Measurements from ENCODE around the gene CFAP44. TPM values are rescaled to one million over a fixed set of nuclear protein-coding genes. Genes with fewer than 3 reads are reported as not detected.
"Not testable (repeated sequence)": the region's sequence is repeated elsewhere in the genome, so short reads cannot be mapped to it uniquely, and the experiment has no call there.

Gene CFAP44
- total RNA-seq, result 10 to 100 TPM; 11.0 to 16.4 (median 12.9) TPM

- peak; percentile 64 to 86 for DNase-seq
- Histone ChIP-seq H3K27ac (no peak within 1 kb of the TSS), H3K4me1 (no peaks in the 10 kb centered on the region)
Observed at GRCh38 chr3:113441051-113441770, at the start of gene CFAP44. Gene CFAP44 (minus strand): TSS chr3:113441493. CDS start chr3:113433664, 7,829 bp downstream.

DNA sequence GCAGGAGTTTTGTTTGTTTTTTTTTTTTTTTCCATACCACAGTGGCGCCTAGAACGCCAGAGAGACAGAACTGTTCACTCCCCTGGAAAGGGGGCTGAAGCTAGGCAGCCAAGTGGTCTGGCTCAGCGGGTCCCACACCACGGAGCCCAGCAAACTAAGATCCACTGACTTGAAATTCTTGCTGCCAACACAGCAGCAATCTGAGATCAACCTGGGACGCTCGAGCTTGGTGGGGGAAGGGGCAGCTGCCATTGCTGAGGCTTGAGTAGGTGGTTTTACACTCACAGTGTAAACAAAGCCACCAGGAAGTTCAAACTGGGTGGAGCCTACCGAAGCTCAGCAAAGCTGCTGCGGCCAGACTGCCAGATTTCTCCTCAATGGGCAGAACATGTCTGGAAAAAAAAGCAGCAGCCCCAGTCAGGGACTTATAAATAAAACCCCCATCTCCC lies 43.9 kb upstream of the CFAP44 start:
- intact Hi-C loops (cut with DNase I; ENCODE audit: low total_unique reads), result no loop called here
- TF ChIP-seq CTCF (IDR thresholded peaks at IDR 0.05) (no peak), POLR2A (IDR thresholded peaks at IDR 0.05) (no peak)
- H3K36me3 ChIP-seq, result no peaks in the 10 kb centered on the region
- no peak for DNase-seq
- H3K9me3 ChIP-seq, result no peaks in the 10 kb centered on the region
- no peak overlapping the region for H3K4me3 ChIP-seq
- no peaks in the 10 kb centered on the region for H3K27me3 ChIP-seq
- no peaks in the 10 kb centered on the region for H3K4me1 ChIP-seq
- no peak overlapping the region for H3K27ac ChIP-seq

More at GRCh38 chr3:113441051-113441770, at the start of gene CFAP44:
- Histone ChIP-seq H3K4me3 (peak within 1 kb of the TSS; percentile 22 to 28), H3K9me3 (no peaks in the 10 kb centered on the region), H3K36me3 (no peaks in the 10 kb centered on the region), H3K27me3 (no peaks in the 10 kb centered on the region)
- intact Hi-C loops (cut with DNase I; ENCODE audit: low total_unique reads), result no loop called here
- TF ChIP-seq CTCF (IDR thresholded peaks at IDR 0.05) (no peak), POLR2A (IDR thresholded peaks at IDR 0.05) (no peak)

- intact Hi-C loops (cut with DNase I; ENCODE audit: low total_unique reads), result no loop called here
- H3K27ac ChIP-seq, result no peak overlapping the region
- no peaks in the 10 kb centered on the region for H3K9me3 ChIP-seq
- H3K4me3 ChIP-seq, result no peak overlapping the region
- H3K27me3 ChIP-seq, result no peaks in the 10 kb centered on the region
- TF ChIP-seq POLR2A (IDR thresholded peaks at IDR 0.05) (no peak), CTCF (IDR thresholded peaks at IDR 0.05) (no peak)
- no peaks in the 10 kb centered on the region for H3K36me3 ChIP-seq
- no peaks in the 10 kb centered on the region for H3K4me1 ChIP-seq
- DNase-seq, result no peak
Observed at GRCh38 chr3:113468539-113468938, 27.2 kb upstream of the CFAP44 start.

GRCh38 chr3:113461488-113461887 lies 20.2 kb upstream of the CFAP44 start:
- Histone ChIP-seq H3K4me1 (no peaks in the 10 kb centered on the region), H3K9me3 (no peaks in the 10 kb centered on the region), H3K4me3 (no peak overlapping the region), H3K27ac (no peak overlapping the region), H3K27me3 (no peaks in the 10 kb centered on the region), H3K36me3 (no peaks in the 10 kb centered on the region)
- no peak for DNase-seq
- no peak for TF ChIP-seq CTCF (IDR thresholded peaks at IDR 0.05)
- intact Hi-C loops (cut with DNase I; ENCODE audit: low total_unique reads), result no loop called here

DNA sequence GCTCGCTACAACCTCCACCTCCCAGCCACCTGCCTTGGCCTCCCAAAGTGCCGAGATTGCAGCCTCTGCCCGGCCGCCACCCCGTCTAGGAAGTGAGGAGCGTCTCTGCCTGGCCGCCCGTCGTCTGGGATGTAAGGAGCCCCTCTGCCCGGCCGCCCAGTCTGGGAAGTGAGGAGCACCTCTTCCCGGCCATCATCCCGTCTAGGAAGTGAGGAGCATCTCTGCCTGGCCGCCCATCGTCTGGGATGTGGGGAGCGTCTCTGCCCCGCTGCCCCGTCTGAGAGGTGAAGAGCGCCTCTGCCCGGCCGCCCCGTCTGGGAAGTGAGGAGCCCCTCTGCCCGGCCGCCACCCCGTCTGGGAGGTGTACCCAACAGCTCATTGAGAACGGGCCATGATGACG lies 17.3 kb upstream of the CFAP44 start:
- H3K4me3 ChIP-seq; H3K27me3 ChIP-seq; H3K36me3 ChIP-seq; intact Hi-C loops (cut with DNase I; ENCODE audit: low total_unique reads); H3K9me3 ChIP-seq; H3K27ac ChIP-seq; H3K4me1 ChIP-seq; DNase-seq: not testable (repeated sequence)
